OCI-M2 (cell line): ENCODE results near the gene DNAH17.
"Not testable (repeated sequence)": the region's sequence is repeated elsewhere in the genome, so short reads cannot be mapped to it uniquely, and the experiment has no call there.

ENCODE experiments used
- DNase-seq: peaks from one replicate; lab custom pipeline; 2025; ENCODE audit not compliant: unreplicated experiment; lab: John Stamatoyannopoulos, UW

DNAH17 gene

DNA sequence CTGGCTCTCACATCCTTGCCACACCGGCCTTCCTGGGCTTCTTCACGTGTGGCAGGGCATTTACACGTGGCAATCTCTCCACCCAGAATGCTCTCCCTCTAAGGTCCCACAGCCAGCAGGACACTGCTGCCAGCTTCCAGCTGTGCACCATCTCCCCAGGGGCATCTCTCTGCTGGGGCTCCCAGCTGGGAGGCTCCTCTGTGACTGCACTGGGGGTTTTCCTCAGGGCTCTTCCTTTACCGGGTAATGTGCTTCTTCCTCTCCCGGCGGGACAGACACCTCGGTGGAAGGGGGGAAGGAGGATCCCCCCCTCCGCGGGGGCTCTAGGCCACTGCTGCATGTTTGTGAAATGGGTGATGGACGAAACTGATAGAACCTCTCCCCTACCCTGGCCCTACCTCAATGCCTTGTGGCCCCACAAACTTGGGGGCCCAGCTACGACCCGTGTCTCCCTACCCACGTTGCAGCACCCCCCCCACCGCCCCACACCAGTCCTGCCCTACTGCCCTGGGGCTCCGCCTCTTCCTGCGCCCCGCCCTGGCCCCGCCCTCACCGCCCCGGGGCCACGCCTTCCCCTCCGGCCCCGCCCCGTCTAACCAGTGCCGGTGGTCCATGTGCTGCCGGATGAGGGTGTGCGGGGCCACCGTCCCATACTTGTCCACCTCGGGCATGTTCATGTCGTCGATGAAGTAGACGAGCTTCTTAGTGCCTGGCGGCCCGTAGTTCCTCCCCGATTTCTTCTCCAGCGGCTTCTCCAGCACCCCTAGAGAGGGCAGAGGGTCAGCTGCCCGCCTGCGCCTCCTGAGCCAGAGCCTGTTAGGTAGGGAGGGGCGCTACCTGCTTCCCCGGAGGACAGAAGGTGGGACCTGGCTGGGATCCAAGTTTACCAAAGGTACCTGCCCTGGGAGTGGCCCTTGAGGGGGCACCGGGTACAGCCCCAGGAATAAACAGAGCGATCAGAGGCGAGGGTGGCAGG, 92.6 kb downstream of the DNAH17 start:
- no peak for DNase-seq

- DNase-seq, result no peak
These were observed 97.8 kb downstream of the DNAH17 start for GRCh38 chr17:78479369-78479768.

DNA sequence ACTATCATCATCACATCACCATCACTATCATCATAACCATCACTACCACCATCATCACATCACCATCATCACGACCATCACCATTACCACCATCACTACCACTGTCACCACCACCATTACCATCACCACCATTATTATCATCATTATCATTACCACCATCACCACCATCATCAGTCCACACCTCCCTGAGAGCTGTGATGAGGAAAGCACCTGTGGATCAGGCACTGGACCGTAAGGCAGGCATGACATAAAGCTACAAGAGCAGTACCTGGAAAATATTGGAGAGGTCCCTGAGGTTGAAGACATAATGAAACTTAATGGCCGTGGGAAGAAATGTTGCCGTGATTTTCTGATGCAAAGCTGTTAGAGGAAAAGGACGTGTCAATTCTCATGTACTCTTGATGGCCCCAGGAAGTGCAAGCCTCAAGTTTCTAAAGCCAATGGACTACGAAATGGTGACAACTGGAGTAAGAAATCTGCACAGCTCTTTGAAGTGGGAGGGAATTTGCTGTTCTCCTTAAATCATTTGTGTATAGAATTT, 98.4 kb downstream of the DNAH17 start:
- DNase-seq, result no peak

- no peak for DNase-seq
These were observed 99.1 kb downstream of the DNAH17 start for GRCh38 chr17:78477913-78478756.

DNA sequence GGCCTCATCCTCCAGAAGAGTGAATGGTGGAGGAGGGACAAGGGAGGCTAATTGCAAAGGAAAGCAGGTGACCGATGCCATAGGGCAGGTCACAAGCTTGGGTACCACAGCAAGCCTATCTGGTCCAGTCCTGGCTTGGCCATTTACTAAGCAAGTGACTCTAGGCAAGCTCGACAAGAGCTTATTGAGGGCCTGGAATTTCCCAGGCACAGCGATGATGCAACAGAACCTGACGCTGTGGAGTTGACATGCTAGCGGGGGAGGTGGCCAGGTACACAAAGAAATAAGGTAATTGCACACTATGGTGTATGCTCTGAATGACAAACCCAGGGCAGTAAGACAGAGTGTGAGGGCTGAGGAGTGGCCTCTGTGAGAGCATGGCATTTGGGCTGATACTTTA, 100.2 kb downstream of the DNAH17 start:
- DNase-seq, result no peak

DNA sequence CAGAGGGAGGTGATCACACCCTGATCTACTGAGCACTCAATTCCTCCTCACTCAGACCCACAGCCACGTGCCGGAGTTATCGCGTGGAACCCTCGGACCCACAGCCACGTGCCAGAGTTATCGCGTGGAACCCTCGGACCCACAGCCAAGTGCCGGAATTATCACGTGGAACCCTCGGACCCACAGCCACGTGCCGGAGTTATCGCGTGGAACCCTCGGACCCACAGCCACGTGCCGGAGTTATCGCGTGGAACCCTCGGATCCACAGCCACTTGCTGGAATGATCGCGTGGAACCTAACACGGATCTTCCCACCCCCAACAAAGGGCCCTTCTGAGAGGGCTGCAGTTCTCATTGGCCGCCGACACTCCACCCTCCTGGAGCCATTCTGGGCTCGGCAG, 101.0 kb downstream of the DNAH17 start:
- DNase-seq, result no peak

DNA sequence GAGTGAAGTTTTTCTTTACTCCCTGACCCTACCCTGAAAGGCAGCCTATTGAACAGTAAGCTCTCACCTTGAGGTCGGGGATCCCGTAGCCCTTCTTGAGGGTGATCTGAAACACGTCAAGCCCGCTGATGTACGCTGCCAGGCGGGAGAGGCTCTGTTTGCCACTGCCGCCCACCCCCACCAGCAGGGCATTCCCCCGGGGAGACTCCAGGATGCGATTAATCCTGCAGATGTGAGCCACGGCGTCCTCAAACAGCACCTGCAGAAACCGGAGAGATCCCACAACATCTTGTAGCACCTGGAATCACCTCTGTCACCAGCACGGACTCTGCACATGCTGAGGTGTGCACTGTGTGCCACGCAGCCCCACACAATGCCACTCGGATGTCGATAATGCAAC, 102.0 kb downstream of the DNAH17 start:
- DNase-seq, result no peak

GRCh38 chr17:78474614-78475146, 102.5 kb downstream of the DNAH17 start:
- DNase-seq, result no peak

GRCh38 chr17:78473951-78474613, 103.1 kb downstream of the DNAH17 start:
- DNase-seq, result no peak

DNA sequence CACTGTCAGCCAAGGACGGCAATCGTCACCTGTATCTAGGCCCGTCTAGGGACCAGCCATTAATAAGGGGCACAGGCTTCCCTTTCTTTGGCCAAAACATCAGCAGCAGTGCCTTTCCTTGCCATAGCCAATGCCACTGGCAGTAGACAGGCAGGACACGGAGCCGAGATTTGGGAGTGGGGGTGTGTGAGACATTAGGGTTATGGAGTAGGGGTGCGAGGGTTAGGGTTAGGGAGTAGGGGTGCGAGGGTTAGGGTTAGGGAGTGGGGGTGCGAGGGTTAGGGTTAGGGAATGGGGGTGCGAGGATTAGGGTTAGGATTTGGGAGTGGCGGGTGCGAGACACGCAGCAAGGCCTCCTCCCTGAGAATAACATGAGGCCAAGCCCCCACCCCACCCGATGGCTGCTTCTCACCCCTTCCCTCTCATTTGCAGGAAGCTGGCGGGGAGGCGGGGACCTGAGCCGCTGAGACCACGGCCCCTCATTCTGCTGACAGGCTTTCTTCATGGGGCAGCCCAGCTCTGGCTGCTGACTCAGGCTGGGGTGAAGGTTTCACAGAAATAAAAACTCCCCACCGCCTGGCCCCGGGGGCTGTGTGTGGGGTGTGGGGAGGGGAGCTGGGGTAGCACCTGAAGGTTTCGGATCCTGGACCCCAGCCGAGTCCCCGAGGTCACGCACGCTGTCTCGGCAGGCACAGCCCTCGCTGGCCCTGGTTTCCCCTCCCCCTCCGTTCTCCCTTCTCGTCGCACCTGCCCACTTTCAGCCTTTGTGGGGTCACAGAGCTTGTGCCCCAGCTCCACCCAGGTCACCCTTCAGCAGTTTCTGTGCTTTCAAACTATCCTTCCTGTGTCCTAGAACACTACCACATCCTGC, 104.9 kb downstream of the DNAH17 start:
- no peak for DNase-seq

DNA sequence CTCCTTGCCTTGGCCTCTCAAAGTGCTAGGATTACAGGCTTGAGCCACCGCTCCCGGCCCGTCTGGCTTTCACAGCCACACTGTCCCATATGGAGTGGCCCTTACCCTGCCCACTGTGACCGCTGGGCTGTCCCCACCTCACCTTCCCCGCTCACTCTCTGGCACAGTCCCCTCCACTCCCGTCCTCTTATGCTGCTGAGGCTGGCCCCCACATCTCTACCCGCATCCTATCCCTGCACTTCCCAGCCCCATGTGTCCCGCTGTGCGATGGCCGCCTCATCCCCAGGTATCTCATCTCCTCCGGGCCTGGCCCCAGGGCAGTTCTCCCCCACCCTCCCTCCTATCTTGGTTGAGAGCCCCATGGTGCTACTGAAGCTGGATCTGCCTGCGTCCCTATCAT, 105.6 kb downstream of the DNAH17 start:
- no peak for DNase-seq

GRCh38 chr17:78469443-78469842, 107.8 kb downstream of the DNAH17 start:
- no peak for DNase-seq

DNA sequence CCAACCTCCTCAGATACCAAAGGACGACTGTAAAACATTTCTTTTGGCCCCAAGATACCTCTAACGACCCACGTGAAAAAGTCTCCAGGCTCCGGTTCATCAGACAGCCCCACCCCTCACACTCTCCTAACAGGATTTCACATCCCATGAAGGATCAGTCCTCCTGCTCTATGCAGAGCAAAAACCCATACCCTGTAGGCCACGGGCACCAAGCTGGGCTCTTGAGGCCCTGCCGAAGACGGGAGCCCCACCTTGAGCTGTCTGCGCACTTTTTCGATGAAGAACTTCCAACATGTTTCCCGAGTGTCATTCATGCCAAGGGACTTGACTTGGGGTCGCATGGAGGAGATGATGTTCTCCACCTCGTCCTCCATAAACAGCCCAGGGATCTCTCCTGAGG, 108.8 kb downstream of the DNAH17 start:
- no peak for DNase-seq

DNA sequence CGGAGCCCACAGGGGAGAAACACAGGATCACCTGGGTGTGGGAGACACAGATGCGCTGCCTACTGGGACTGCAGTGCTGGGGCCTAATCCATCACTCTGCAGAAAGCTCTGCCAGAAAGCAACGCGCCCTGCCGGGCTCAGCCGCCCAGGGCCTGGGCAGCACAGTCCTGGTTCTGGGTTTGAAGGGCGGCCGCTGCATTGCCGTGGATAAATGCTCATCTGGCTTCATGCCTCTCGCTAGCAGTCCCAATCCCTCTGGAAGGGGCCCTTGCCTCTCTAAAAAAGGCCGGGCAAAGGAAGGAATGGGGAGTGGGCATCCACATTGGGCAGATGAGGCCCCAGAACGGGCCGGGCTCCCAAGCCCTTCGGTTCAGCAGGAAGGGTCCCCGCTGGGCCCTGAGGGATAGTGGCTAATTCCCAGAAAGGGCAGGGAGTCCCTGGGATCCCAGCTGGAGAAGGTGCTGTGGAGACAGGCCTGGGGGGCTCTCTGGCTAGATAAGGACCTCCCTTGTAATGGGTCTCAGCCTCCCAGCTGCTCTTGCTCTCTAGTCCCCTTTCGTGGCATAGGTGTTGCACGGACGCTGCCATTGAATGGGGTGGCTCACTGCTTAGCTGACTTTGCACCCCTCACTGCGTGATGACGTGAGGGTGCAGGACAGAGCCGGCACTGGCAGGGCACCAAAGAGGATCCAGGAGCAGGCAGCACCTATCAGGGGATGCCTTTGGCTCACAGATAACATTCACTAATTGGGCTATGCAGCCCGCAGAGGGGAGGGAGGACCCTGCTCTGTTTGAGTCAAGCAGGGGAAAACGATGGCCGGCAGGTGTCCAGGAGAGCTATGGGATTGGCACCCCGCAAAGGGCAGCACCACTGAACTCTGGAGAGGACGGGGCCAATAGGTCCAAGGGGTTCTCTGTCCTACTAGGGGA, 110.1 kb downstream of the DNAH17 start:
- DNase-seq, result no peak

DNA sequence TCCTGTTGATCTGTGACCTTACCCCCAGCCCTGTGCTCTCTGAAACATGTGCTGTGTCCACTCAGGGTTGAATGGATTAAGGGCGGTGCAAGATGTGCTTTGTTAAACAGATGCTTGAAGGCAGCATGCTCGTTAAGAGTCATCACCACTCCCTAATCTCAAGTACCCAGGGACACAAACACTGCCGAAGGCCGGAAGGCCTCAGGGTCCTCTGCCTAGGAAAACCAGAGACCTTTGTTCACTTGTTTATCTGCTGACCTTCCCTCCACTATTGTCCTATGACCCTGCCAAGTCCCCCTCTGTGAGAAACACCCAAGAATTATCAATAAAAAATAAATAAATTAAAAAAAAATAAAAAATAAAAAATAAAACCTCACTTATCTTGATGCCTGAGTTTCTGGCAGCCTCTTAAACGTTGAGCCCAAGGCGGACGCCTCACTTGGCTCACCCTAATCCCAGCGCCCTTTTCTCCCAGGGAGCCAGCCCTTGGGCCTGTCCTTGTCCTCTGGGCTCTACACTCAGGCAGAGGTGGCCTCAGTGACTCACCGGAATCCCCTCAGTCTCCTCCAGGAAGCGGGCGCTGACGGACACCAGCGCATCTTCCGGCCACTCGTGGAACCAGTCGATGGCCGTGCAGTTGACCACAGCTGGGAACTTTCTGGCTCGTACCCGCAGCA, 110.9 kb downstream of the DNAH17 start:
- DNase-seq, result not testable (repeated sequence)

DNA sequence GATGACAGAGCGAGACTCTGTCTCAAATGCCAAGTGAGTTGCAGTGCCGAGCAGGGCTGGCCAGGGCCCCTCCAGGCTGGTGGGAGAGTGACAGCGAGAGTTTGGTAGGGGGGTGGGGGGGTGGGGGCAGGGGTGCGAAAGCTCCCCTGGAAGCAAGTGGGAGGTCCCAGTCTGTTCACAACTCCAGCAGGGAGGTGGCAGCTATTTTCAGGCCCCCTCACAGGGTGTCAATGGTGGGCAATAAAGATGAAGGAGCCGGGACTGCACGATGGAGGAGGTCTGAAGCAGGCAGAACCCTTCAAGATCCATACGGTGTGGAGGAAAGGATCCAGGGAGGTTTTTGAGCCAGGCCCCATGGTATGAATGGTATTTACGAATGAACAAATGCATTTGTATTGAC, 115.0 kb downstream of the DNAH17 start:
- DNase-seq, result no peak

GRCh38 chr17:78461799-78462053, 115.5 kb downstream of the DNAH17 start:
- no peak for DNase-seq

- no peak for DNase-seq
These were observed 116.0 kb downstream of the DNAH17 start for GRCh38 chr17:78460951-78461798.
